ENCODE measurements around the gene GCGR. TPM values are rescaled to one million over a fixed set of nuclear protein-coding genes. Genes with fewer than 3 reads are reported as not detected.

The GCGR gene
- total RNA-seq, 4 donors from 2014 or later: not detected

GRCh38 chr17:81858967-81859905 is 55.3 kb downstream of the GCGR start:
- Histone ChIP-seq H3K4me1 (peaks cover 12% of the 10 kb centered on the region in 2 donors), H3K27ac (peak overlapping the region; percentile 72 to 96), H3K4me3 (peak overlapping the region; percentile 65 to 97), H3K27me3 (no peaks in the 10 kb centered on the region), H3K9me3 (no peaks in the 10 kb centered on the region), H3K36me3 (no peaks in the 10 kb centered on the region)
- intact Hi-C loops (cut with DNase I; ENCODE audit: low total_unique reads): no loop called here
- DNase-seq: no peak
- no peak for TF ChIP-seq CTCF (IDR thresholded peaks at IDR 0.05)
- no peak for TF ChIP-seq POLR2A (IDR thresholded peaks at IDR 0.05)

GRCh38 chr17:81859906-81860755 is 56.2 kb downstream of the GCGR start, which contains the start of gene P4HB:
TSS of gene P4HB (minus strand) at chr17:81860535. CDS start at chr17:81860471, 64 bp downstream.
- intact Hi-C loops (cut with DNase I; ENCODE audit: low total_unique reads): no loop called here
- no peaks in the 10 kb centered on the region for H3K36me3 ChIP-seq

GRCh38 chr17:81860756-81861568 is 57.0 kb downstream of the GCGR start:
- Histone ChIP-seq H3K27ac (peak overlapping the region; percentile 91 to 93), H3K4me1 (peaks cover 12 to 14% of the 10 kb centered on the region in 2 donors), H3K27me3 (no peaks in the 10 kb centered on the region), H3K9me3 (no peaks in the 10 kb centered on the region), H3K4me3 (peak overlapping the region; percentile 63 to 93), H3K36me3 (no peaks in the 10 kb centered on the region)
- peak; percentile 99 for DNase-seq
- TF ChIP-seq POLR2A (IDR thresholded peaks at IDR 0.05) (peak; percentile 97 to 99), CTCF (IDR thresholded peaks at IDR 0.05) (peak in 2 of 4 experiments; percentile 33 to 53)
- intact Hi-C loops (cut with DNase I; ENCODE audit: low total_unique reads): no loop called here

More at GRCh38 chr17:81859906-81860755, 56.2 kb downstream of the GCGR start, which contains the start of gene P4HB:
- DNase-seq: peak in 1 of 2 donors; percentile 99
- no peaks in the 10 kb centered on the region for H3K27me3 ChIP-seq
- no peaks in the 10 kb centered on the region for H3K9me3 ChIP-seq
- peaks cover 12% of the 10 kb centered on the region in 2 donors for H3K4me1 ChIP-seq
- H3K4me3 ChIP-seq: peak within 1 kb of the TSS; percentile 93 to 97
- TF ChIP-seq POLR2A (IDR thresholded peaks at IDR 0.05): peak; percentile 65 to 79
- TF ChIP-seq CTCF (IDR thresholded peaks at IDR 0.05): no peak
- H3K27ac ChIP-seq: peak within 1 kb of the TSS; percentile 93 to 96

GRCh38 chr17:81863123-81863675 is 59.2 kb downstream of the GCGR start:
- intact Hi-C loops (cut with DNase I; ENCODE audit: low total_unique reads): no loop called here
- Histone ChIP-seq H3K9me3 (no peaks in the 10 kb centered on the region), H3K27me3 (no peaks in the 10 kb centered on the region), H3K36me3 (no peaks in the 10 kb centered on the region), H3K4me3 (no peak overlapping the region), H3K27ac (no peak overlapping the region), H3K4me1 (peaks cover 12 to 27% of the 10 kb centered on the region in 2 donors)
- no peak for DNase-seq
- TF ChIP-seq POLR2A (IDR thresholded peaks at IDR 0.05) (no peak), CTCF (IDR thresholded peaks at IDR 0.05) (no peak)

Other genes with a start within 250 kb of the GCGR start
- gene NPLOC4, start 167.0 kb upstream of the GCGR start, total RNA-seq: 10 to 100 TPM; 14.6 to 86.3 (median 30.9) TPM
- gene TSPAN10, start 167.0 kb upstream of the GCGR start, total RNA-seq: 1 to 10 TPM in 1 of 4 donors, under 1 TPM in 1, not detected in 2; 0.21 to 3.0 TPM
- 1 to 10 TPM in 1 of 4 donors, not detected in 3; 2.1 TPM for gene PDE6G, start 147.6 kb upstream of the GCGR start, total RNA-seq
- 10 to 100 TPM in 3 of 4 donors, 1 to 10 TPM in 1; 3.2 to 56.1 (median 20.3) TPM for gene OXLD1, start 137.5 kb upstream of the GCGR start, total RNA-seq
- gene CCDC137, start 137.4 kb upstream of the GCGR start, total RNA-seq: 10 to 100 TPM in 1 of 4 donors, 1 to 10 TPM in 2, under 1 TPM in 1; 0.77 to 12.3 (median 3.9) TPM
- gene ARL16, start 120.4 kb upstream of the GCGR start, total RNA-seq: 10 to 100 TPM in 3 of 4 donors, 1 to 10 TPM in 1; 4.4 to 36.9 (median 27.0) TPM
- gene HGS, start 120.1 kb upstream of the GCGR start, total RNA-seq: 100 to 1,000 TPM in 1 of 4 donors, 10 to 100 TPM in 3; 21.0 to 121 (median 72.5) TPM
- 10 to 100 TPM in 2 of 4 donors, 1 to 10 TPM in 1, under 1 TPM in 1; 0.77 to 72.9 (median 19.5) TPM for gene MRPL12, start 100.8 kb upstream of the GCGR start, total RNA-seq
- 10 to 100 TPM in 1 of 4 donors, 1 to 10 TPM in 2, not detected in 1; 5.6 to 11.3 (median 7.6) TPM for gene SLC25A10, start 91.9 kb upstream of the GCGR start, total RNA-seq
- gene MCRIP1, start 29.1 kb downstream of the GCGR start, total RNA-seq: 10 to 100 TPM; 30.5 to 92.6 (median 61.3) TPM
- 1 to 10 TPM in 1 of 4 donors, not detected in 3; 1.6 TPM for gene PPP1R27, start 30.9 kb downstream of the GCGR start, total RNA-seq
- gene P4HB, start 56.4 kb downstream of the GCGR start, total RNA-seq: 100 to 1,000 TPM; 199 to 504 (median 304) TPM
- gene ARHGDIA, start 67.2 kb downstream of the GCGR start, total RNA-seq: 100 to 1,000 TPM in 1 of 4 donors, 10 to 100 TPM in 3; 31.2 to 350 (median 55.1) TPM
- 10 to 100 TPM in 3 of 4 donors, 1 to 10 TPM in 1; 3.2 to 82.1 (median 34.5) TPM for gene ALYREF, start 87.4 kb downstream of the GCGR start, total RNA-seq
- 10 to 100 TPM; 45.9 to 72.6 (median 61.5) TPM for gene ANAPC11, start 87.6 kb downstream of the GCGR start, total RNA-seq
- 1 to 10 TPM in 2 of 4 donors, not detected in 2; 2.0 to 2.1 TPM for gene NPB, start 98.1 kb downstream of the GCGR start, total RNA-seq
- 10 to 100 TPM in 3 of 4 donors, 1 to 10 TPM in 1; 4.1 to 27.7 (median 18.8) TPM for gene PCYT2, start 107.2 kb downstream of the GCGR start, total RNA-seq
- 10 to 100 TPM in 3 of 4 donors, under 1 TPM in 1; 0.77 to 87.1 (median 14.6) TPM for gene SIRT7, start 114.0 kb downstream of the GCGR start, total RNA-seq
- gene MAFG, start 123.6 kb downstream of the GCGR start, total RNA-seq: 10 to 100 TPM in 3 of 4 donors, 1 to 10 TPM in 1; 9.7 to 23.1 (median 12.7) TPM
- 10 to 100 TPM in 2 of 4 donors, 1 to 10 TPM in 2; 4.2 to 81.5 (median 8.1) TPM for gene PYCR1, start 133.2 kb downstream of the GCGR start, total RNA-seq
- not detected for gene MYADML2, start 143.1 kb downstream of the GCGR start, total RNA-seq
- gene NOTUM, start 157.0 kb downstream of the GCGR start, total RNA-seq: 1 to 10 TPM in 1 of 4 donors, not detected in 3; 5.0 TPM
- gene ASPSCR1, start 173.5 kb downstream of the GCGR start, total RNA-seq: 10 to 100 TPM in 2 of 4 donors, 1 to 10 TPM in 2; 3.5 to 34.2 (median 13.6) TPM
- gene CENPX, start 218.7 kb downstream of the GCGR start, total RNA-seq: 100 to 1,000 TPM in 1 of 4 donors, 10 to 100 TPM in 3; 26.7 to 212 (median 49.8) TPM
- gene LRRC45, start 219.2 kb downstream of the GCGR start, total RNA-seq: 10 to 100 TPM in 1 of 4 donors, 1 to 10 TPM in 2, under 1 TPM in 1; 0.29 to 14.2 (median 5.3) TPM
- 1 to 10 TPM in 1 of 4 donors, under 1 TPM in 1, not detected in 2; 0.91 to 8.4 TPM for gene RAC3, start 227.5 kb downstream of the GCGR start, total RNA-seq
- gene DCXR, start 233.5 kb downstream of the GCGR start, total RNA-seq: 100 to 1,000 TPM in 1 of 4 donors, 10 to 100 TPM in 3; 23.8 to 125 (median 67.5) TPM
- 10 to 100 TPM; 11.8 to 33.7 (median 23.3) TPM for gene RFNG, start 247.7 kb downstream of the GCGR start, total RNA-seq
- gene GPS1, start 247.7 kb downstream of the GCGR start, total RNA-seq: 100 to 1,000 TPM in 1 of 4 donors, 10 to 100 TPM in 3; 76.0 to 326 (median 85.6) TPM

Data from uterus (tissue), 4 donors.